Smooth muscle cell (in vitro differentiated cells): ENCODE data around the gene RUNDC3A. TPM values are rescaled to one million over a fixed set of nuclear protein-coding genes. Genes with fewer than 3 reads are reported as not detected.

Experiments
- DNase-seq: peaks from one replicate; lab custom pipeline; 2025; ENCODE audit not compliant: unreplicated experiment; lab: John Stamatoyannopoulos, UW
- H2AFZ ChIP-seq: fragments of 200-600 bp; sonication (generic); 2 replicates; pipeline ENCODE4 v1.6.0; 2016; ENCODE audit warnings: antibody characterized with exemption, low read depth, mild to moderate bottlenecking
- H3F3A ChIP-seq: fragments of 200-600 bp; sonication (generic); 2 replicates; pipeline ENCODE4 v1.6.0; 2017; ENCODE audit warnings: antibody characterized with exemption, low read depth
- H3K27ac ChIP-seq: fragments of 200-600 bp; sonication (generic); 2 replicates; pipeline ENCODE4 v1.5.1; 2016; ENCODE audit warnings: low read depth, mild to moderate bottlenecking
- H3K27me3 ChIP-seq: fragments of 200-600 bp; sonication (generic); 2 replicates; pipeline ENCODE4 v1.6.1; 2016; ENCODE audit warnings: low read depth, mild to moderate bottlenecking
- H3K36me3 ChIP-seq: fragments of 200-600 bp; sonication (generic); 2 replicates; pipeline ENCODE4 v1.5.1; 2016; ENCODE audit warnings: low read depth
- H3K4me1 ChIP-seq: fragments of 200-600 bp; sonication (generic); 2 replicates; pipeline ENCODE4 v1.5.1; 2016; ENCODE audit warnings: low read depth
- H3K4me2 ChIP-seq: fragments of 200-600 bp; sonication (generic); 2 replicates; pipeline ENCODE4 v1.6.0; 2016; ENCODE audit warnings: mild to moderate bottlenecking
- H3K4me3 ChIP-seq: fragments of 200-600 bp; sonication (generic); 2 replicates; pipeline ENCODE4 v1.5.1; 2016; ENCODE audit warnings: mild to moderate bottlenecking
- H3K79me2 ChIP-seq: fragments of 200-600 bp; sonication (generic); 2 replicates; pipeline ENCODE4 v1.6.0; 2016; ENCODE audit warnings: low read depth, mild to moderate bottlenecking
- H3K9ac ChIP-seq: fragments of 200-600 bp; sonication (generic); 2 replicates; pipeline ENCODE4 v1.6.0; 2016; ENCODE audit warnings: low read depth
- H3K9me3 ChIP-seq: fragments of 200-600 bp; sonication (generic); replicated peaks from 2 replicates; pipeline ENCODE4 v1.5.1; 2016; ENCODE audit warnings: low read depth
- H4K20me1 ChIP-seq: fragments of 200-600 bp; sonication (generic); 2 replicates; pipeline ENCODE4 v1.6.0; 2016; ENCODE audit warnings: low read depth
- WGBS: methylation state at CpG from one replicate; pipeline ENCODE4 v1.1.7; 2016; ENCODE audit warnings: low lambda C conversion rate; 5-methylcytosine and 5-hydroxymethylcytosine counted together
- polyA plus RNA-seq: library from polyadenylated mRNA; unstranded; fragments of >200 nt; fragmentation: Nextera tagmentation; extraction: Ambion mirVana; gene quantifications from 2 replicates; pipeline ENCODE4 v1.2.1, GENCODE V29; 2016
- total RNA-seq: library from RNA; depleted of rRNA; stranded (reverse); fragments of >200 nt; gene quantifications from 2 replicates; pipeline ENCODE4 v1.2.3, GENCODE V29; 2014
- TF ChIP-seq, protein P1 (sequence below): fragments of 200-600 bp; sonication (generic); IDR thresholded peaks from 2 replicates; pipeline ENCODE4 v1.5.1; 2017; ENCODE audit warnings: borderline replicate concordance, mild to moderate bottlenecking, antibody characterized with exemption; ENCODE audit not compliant: insufficient read depth, poor library complexity, severe bottlenecking

RUNDC3A gene
- total RNA-seq (0.36 and 0.63 TPM in 2 replicates), polyA plus RNA-seq (0.21 and 0.84 TPM in 2 replicates)

DNA sequence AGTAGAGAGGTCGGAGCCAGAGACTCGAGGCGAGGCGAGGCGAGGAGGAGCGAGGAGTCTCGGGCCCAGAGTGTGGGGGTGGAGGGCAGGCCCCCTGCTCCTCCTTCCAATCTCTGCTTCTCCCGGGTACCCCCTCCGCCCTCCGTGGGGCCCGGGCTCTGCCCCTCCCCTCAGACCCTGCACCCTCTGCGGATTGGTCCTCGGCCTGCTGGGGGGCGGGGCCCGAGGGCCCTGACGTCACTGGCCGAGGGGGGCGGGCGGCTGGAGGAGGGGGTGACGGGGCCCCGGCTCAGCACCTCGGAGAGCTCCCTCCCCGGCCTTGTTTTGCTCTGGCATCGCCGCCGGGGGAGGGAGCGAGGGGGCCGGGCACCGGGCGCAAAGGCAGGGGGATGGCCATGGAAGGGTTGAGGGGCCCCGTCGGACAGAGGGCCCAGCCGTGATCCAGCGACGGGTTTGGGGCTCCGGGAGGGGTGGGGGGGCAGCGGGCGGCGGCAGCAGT is at the start of gene RUNDC3A:
Gene RUNDC3A, plus strand, starts transcription at position 282 of the 499 bp plus-strand sequence. CDS start 232 bp downstream, outside the sequence.
- DNase-seq: peak; percentile 92
- H4K20me1 ChIP-seq: no peaks in the 10 kb centered on the region
- H3K4me2 ChIP-seq: peak within 1 kb of the TSS; percentile 93
- no peak within 1 kb of the TSS for H2AFZ ChIP-seq
- H3K9me3 ChIP-seq: no peaks in the 10 kb centered on the region
- H3K9ac ChIP-seq: no peak within 1 kb of the TSS
- H3K27me3 ChIP-seq: peaks cover 5% of the 10 kb centered on the region
- peaks cover 11% of the 10 kb centered on the region for H3K4me1 ChIP-seq
- peak within 1 kb of the TSS; percentile 47 for H3K4me3 ChIP-seq
- H3K79me2 ChIP-seq: no peaks in the 10 kb centered on the region
- H3F3A ChIP-seq: no peaks in the 10 kb centered on the region
- no peak within 1 kb of the TSS for H3K27ac ChIP-seq
- 0% methylated on average over 12 of the region's 39 CpGs for WGBS
- TF ChIP-seq, protein P1, sequence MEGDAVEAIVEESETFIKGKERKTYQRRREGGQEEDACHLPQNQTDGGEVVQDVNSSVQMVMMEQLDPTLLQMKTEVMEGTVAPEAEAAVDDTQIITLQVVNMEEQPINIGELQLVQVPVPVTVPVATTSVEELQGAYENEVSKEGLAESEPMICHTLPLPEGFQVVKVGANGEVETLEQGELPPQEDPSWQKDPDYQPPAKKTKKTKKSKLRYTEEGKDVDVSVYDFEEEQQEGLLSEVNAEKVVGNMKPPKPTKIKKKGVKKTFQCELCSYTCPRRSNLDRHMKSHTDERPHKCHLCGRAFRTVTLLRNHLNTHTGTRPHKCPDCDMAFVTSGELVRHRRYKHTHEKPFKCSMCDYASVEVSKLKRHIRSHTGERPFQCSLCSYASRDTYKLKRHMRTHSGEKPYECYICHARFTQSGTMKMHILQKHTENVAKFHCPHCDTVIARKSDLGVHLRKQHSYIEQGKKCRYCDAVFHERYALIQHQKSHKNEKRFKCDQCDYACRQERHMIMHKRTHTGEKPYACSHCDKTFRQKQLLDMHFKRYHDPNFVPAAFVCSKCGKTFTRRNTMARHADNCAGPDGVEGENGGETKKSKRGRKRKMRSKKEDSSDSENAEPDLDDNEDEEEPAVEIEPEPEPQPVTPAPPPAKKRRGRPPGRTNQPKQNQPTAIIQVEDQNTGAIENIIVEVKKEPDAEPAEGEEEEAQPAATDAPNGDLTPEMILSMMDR: no peak
- H3K36me3 ChIP-seq: no peaks in the 10 kb centered on the region

DNA sequence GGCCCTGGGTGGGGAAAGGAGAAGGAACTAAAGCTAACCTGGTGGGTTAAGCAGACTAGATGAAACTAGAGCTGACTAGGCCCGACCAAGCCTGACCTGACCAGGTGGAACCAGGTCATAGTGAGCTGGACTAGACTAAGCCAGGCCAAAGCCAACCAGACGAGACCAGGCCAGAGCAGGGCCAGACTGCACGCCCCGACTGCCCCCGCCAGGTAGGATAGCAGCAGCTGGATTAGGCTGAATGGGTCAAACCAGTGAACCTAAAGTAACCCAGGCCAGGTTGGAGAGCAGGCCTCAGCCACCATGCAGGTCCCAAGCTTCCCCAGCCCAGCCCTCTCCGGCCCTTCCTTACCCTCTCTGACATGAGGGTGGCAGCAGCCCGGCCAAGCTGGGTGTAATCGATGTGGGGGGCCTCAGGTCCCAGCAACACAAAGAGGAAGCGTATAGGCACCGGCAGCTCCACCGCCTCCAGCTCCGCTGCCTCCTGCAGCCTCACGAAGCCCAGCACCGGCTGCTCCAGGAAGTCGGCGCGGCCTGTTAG is 49.5 kb upstream of the RUNDC3A start:
- Histone ChIP-seq H3K4me3 (no peak overlapping the region), H2AFZ (no peak overlapping the region), H3K36me3 (no peaks in the 10 kb centered on the region), H3K4me1 (no peaks in the 10 kb centered on the region), H3K27ac (no peak overlapping the region), H4K20me1 (no peaks in the 10 kb centered on the region), H3K9ac (no peak overlapping the region), H3F3A (no peaks in the 10 kb centered on the region), H3K79me2 (no peaks in the 10 kb centered on the region), H3K4me2 (no peak overlapping the region), H3K9me3 (no peaks in the 10 kb centered on the region), H3K27me3 (peaks cover 3% of the 10 kb centered on the region)
- DNase-seq: no peak
- TF ChIP-seq, protein P1: no peak
- WGBS: 88% methylated on average over 17 of the region's 17 CpGs

DNA sequence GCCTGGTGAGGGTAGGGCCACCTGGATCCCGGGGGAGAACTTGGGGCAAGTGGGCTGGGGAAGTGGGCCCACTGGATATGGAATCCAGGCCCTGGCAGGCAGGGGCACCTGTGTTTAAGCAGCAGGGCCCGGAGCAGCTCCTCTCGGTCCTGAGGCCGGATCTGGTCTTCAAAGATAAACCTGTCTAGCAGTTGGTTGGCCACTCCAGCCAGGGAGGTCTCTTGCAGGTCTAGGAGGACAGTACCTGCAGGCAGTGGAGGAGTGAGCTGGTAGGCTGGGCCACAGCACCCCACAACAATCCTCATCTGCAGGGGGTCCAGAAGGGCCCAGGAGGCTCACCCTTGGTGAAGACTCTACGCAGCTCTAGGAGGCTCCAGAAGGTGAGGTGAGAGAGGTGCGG is 48.1 kb upstream of the RUNDC3A start:
- DNase-seq: no peak
- Histone ChIP-seq H2AFZ (no peak overlapping the region), H3K9ac (no peak overlapping the region), H3K4me2 (no peak overlapping the region), H4K20me1 (no peaks in the 10 kb centered on the region), H3K9me3 (no peaks in the 10 kb centered on the region), H3K79me2 (no peaks in the 10 kb centered on the region), H3K27ac (no peak overlapping the region), H3K4me3 (no peak overlapping the region), H3K4me1 (no peaks in the 10 kb centered on the region), H3K36me3 (no peaks in the 10 kb centered on the region), H3K27me3 (peaks cover 3% of the 10 kb centered on the region), H3F3A (no peaks in the 10 kb centered on the region)
- 93% methylated on average over 6 of the region's 6 CpGs for WGBS
- TF ChIP-seq, protein P1: no peak
